ENCODE data around the gene WDR20.
"Not testable (repeated sequence)": the region's sequence is repeated elsewhere in the genome, so short reads cannot be mapped to it uniquely, and the experiment has no call there.

The WDR20 gene

GRCh38 chr14:102164241-102164641 is 24.5 kb downstream of the WDR20 start:
- in situ Hi-C loops (cut with MboI; ENCODE audit: low sequenced_read_pairs): no loop called here

- in situ Hi-C loops (cut with MboI; ENCODE audit: low sequenced_read_pairs): no loop called here
These were observed 25.3 kb downstream of the WDR20 start for GRCh38 chr14:102164965-102165364.

- in situ Hi-C loops (cut with MboI; ENCODE audit: low sequenced_read_pairs): no loop called here
These were observed 30.4 kb downstream of the WDR20 start for GRCh38 chr14:102170061-102170460.

- in situ Hi-C loops (cut with MboI; ENCODE audit: low sequenced_read_pairs): no loop called here
These were observed 31.7 kb downstream of the WDR20 start for GRCh38 chr14:102171173-102172020.

GRCh38 chr14:102172021-102172272 is 32.2 kb downstream of the WDR20 start:
- in situ Hi-C loops (cut with MboI; ENCODE audit: low sequenced_read_pairs): not testable (repeated sequence)

GRCh38 chr14:102172721-102173120 is 33.0 kb downstream of the WDR20 start:
- in situ Hi-C loops (cut with MboI; ENCODE audit: low sequenced_read_pairs): not testable (repeated sequence)

GRCh38 chr14:102177161-102177560 is 37.5 kb downstream of the WDR20 start:
- in situ Hi-C loops (cut with MboI; ENCODE audit: low sequenced_read_pairs): no loop called here

GRCh38 chr14:102178806-102179205 is 39.1 kb downstream of the WDR20 start:
- in situ Hi-C loops (cut with MboI; ENCODE audit: low sequenced_read_pairs): no loop called here

GRCh38 chr14:102180248-102180998 is 40.7 kb downstream of the WDR20 start:
- in situ Hi-C loops (cut with MboI; ENCODE audit: low sequenced_read_pairs): no loop called here

GRCh38 chr14:102181187-102181586 is 41.5 kb downstream of the WDR20 start:
- in situ Hi-C loops (cut with MboI; ENCODE audit: low sequenced_read_pairs): no loop called here

- in situ Hi-C loops (cut with MboI; ENCODE audit: low sequenced_read_pairs): no loop called here
These were observed 42.5 kb downstream of the WDR20 start for GRCh38 chr14:102182190-102182589.

GRCh38 chr14:102182936-102183619 is 43.4 kb downstream of the WDR20 start:
- in situ Hi-C loops (cut with MboI; ENCODE audit: low sequenced_read_pairs): no loop called here

- in situ Hi-C loops (cut with MboI; ENCODE audit: low sequenced_read_pairs): no loop called here
These were observed 44.2 kb downstream of the WDR20 start for GRCh38 chr14:102183886-102184285.

- in situ Hi-C loops (cut with MboI; ENCODE audit: low sequenced_read_pairs): no loop called here
These were observed 44.8 kb downstream of the WDR20 start for GRCh38 chr14:102184316-102185035.

- in situ Hi-C loops (cut with MboI; ENCODE audit: low sequenced_read_pairs): no loop called here
These were observed 45.7 kb downstream of the WDR20 start for GRCh38 chr14:102185360-102185759.

- in situ Hi-C loops (cut with MboI; ENCODE audit: low sequenced_read_pairs): no loop called here
These were observed 47.3 kb downstream of the WDR20 start for GRCh38 chr14:102187044-102187443.

GRCh38 chr14:102187568-102188001 is 47.9 kb downstream of the WDR20 start:
- in situ Hi-C loops (cut with MboI; ENCODE audit: low sequenced_read_pairs): no loop called here

GRCh38 chr14:102188187-102188586 is 48.5 kb downstream of the WDR20 start:
- in situ Hi-C loops (cut with MboI; ENCODE audit: low sequenced_read_pairs): no loop called here

GRCh38 chr14:102189874-102190273 is 50.2 kb downstream of the WDR20 start:
- in situ Hi-C loops (cut with MboI; ENCODE audit: low sequenced_read_pairs): no loop called here

GRCh38 chr14:102192840-102193502 is 53.3 kb downstream of the WDR20 start:
- in situ Hi-C loops (cut with MboI; ENCODE audit: low sequenced_read_pairs): no loop called here

- in situ Hi-C loops (cut with MboI; ENCODE audit: low sequenced_read_pairs): no loop called here
These were observed 55.2 kb downstream of the WDR20 start for GRCh38 chr14:102194856-102195255.
